ENCODE measurements around the gene ARCN1.

GRCh38 chr11:118560806-118561205, 11.4 kb upstream of the ARCN1 start:
- TF ChIP-seq, protein P1, sequence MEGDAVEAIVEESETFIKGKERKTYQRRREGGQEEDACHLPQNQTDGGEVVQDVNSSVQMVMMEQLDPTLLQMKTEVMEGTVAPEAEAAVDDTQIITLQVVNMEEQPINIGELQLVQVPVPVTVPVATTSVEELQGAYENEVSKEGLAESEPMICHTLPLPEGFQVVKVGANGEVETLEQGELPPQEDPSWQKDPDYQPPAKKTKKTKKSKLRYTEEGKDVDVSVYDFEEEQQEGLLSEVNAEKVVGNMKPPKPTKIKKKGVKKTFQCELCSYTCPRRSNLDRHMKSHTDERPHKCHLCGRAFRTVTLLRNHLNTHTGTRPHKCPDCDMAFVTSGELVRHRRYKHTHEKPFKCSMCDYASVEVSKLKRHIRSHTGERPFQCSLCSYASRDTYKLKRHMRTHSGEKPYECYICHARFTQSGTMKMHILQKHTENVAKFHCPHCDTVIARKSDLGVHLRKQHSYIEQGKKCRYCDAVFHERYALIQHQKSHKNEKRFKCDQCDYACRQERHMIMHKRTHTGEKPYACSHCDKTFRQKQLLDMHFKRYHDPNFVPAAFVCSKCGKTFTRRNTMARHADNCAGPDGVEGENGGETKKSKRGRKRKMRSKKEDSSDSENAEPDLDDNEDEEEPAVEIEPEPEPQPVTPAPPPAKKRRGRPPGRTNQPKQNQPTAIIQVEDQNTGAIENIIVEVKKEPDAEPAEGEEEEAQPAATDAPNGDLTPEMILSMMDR (IDR thresholded peaks at IDR 0.05) = no peak
- TF ChIP-seq POLR2A (IDR thresholded peaks at IDR 0.05) (no peak), POLR2AphosphoS5 (IDR thresholded peaks at IDR 0.05) (no peak), EP300 (IDR thresholded peaks at IDR 0.05) (no peak)
